Stimulated activated CD8-positive, alpha-beta memory T cell treated with anti-CD3 and anti-CD28 coated beads, Interleukin-12 subunit alpha, Interleukin-12 subunit beta, amount 100 ng/mL, for 1 hour (primary cell): ENCODE results near the gene ITPK1.

Source experiments
- DNase-seq: peaks from one replicate; pipeline ENCODE4 v3.0.0-alpha.2; 2020; ENCODE audit warnings: low read depth

ITPK1 gene

GRCh38 chr14:92922883-92923743, 192.6 kb downstream of the ITPK1 start, which contains the start of gene CHGA:
CHGA (plus strand) TSS chr14:92923150; CDS start chr14:92923360, 210 bp downstream.
- DNase-seq = peak; percentile 20

GRCh38 chr14:92922155-92922735, 193.5 kb downstream of the ITPK1 start:
- no peak for DNase-seq

- DNase-seq = no peak
Measured at GRCh38 chr14:92920001-92920400, 195.7 kb downstream of the ITPK1 start.

GRCh38 chr14:92917956-92918355, 197.8 kb downstream of the ITPK1 start:
- DNase-seq = no peak

GRCh38 chr14:92917041-92917940, 198.4 kb downstream of the ITPK1 start:
- no peak for DNase-seq

GRCh38 chr14:92916201-92916600, 199.5 kb downstream of the ITPK1 start:
- no peak for DNase-seq

GRCh38 chr14:92914087-92914656, 201.6 kb downstream of the ITPK1 start:
- DNase-seq = no peak

- no peak for DNase-seq
Measured at GRCh38 chr14:92907316-92907911, 208.3 kb downstream of the ITPK1 start.

GRCh38 chr14:92906823-92907222, 208.9 kb downstream of the ITPK1 start:
- no peak for DNase-seq

- no peak for DNase-seq
Measured at GRCh38 chr14:92906420-92906819, 209.3 kb downstream of the ITPK1 start.

- DNase-seq = no peak
Measured at GRCh38 chr14:92905667-92906066, 210.1 kb downstream of the ITPK1 start.

- DNase-seq = no peak
Measured at GRCh38 chr14:92903359-92903758, 212.4 kb downstream of the ITPK1 start.

GRCh38 chr14:92902726-92903125, 213.0 kb downstream of the ITPK1 start:
- no peak for DNase-seq

GRCh38 chr14:92902191-92902590, 213.5 kb downstream of the ITPK1 start:
- DNase-seq = no peak

- DNase-seq = no peak
Measured at GRCh38 chr14:92900660-92901059, 215.1 kb downstream of the ITPK1 start.

- no peak for DNase-seq
Measured at GRCh38 chr14:92898566-92899131, 217.1 kb downstream of the ITPK1 start.

GRCh38 chr14:92897922-92898565, 217.7 kb downstream of the ITPK1 start:
- no peak for DNase-seq

- DNase-seq = no peak
Measured at GRCh38 chr14:92895352-92895878, 220.3 kb downstream of the ITPK1 start.

GRCh38 chr14:92892589-92892988, 223.1 kb downstream of the ITPK1 start:
- no peak for DNase-seq

GRCh38 chr14:92890830-92891588, 224.7 kb downstream of the ITPK1 start:
- DNase-seq = no peak
